Fibroblast of mammary gland (primary cell): ENCODE measurements around the gene VAX1.

Source experiments
- DNase-seq: peaks from one replicate; pipeline ENCODE4 v3.0.0-alpha.2; 2010; ENCODE audit warnings: low read depth
- H3K4me3 ChIP-seq: 2 replicates; pipeline ENCODE4 v1.5.1; 2011; ENCODE audit warnings: low read depth, mild to moderate bottlenecking, low read length, moderate library complexity; ENCODE audit not compliant: control insufficient read depth
- CTCF ChIP-seq: conservative IDR thresholded peaks from 2 replicates; pipeline ENCODE4 v1.5.1; 2011; ENCODE audit warnings: low read depth, low read length, inconsistent platforms; ENCODE audit not compliant: control insufficient read depth, insufficient read depth

VAX1 gene

GRCh38 chr10:117175215-117175900 lies 37.3 kb upstream of the VAX1 start:
- DNase-seq = no peak
- no peak for TF ChIP-seq CTCF
- peak overlapping the region; percentile 37 for H3K4me3 ChIP-seq

- peak; percentile 69 for DNase-seq
- H3K4me3 ChIP-seq = peak overlapping the region; percentile 37
- TF ChIP-seq CTCF = peak; percentile 92
These were observed 36.6 kb upstream of the VAX1 start for GRCh38 chr10:117174439-117175214.

- peak; percentile 36 for DNase-seq
- no peak for TF ChIP-seq CTCF
- H3K4me3 ChIP-seq = no peak overlapping the region
These were observed 32.2 kb upstream of the VAX1 start for GRCh38 chr10:117170244-117170643.

- H3K4me3 ChIP-seq = no peak overlapping the region
- no peak for TF ChIP-seq CTCF
- no peak for DNase-seq
These were observed 31.4 kb upstream of the VAX1 start for GRCh38 chr10:117169480-117169879.

- no peak overlapping the region for H3K4me3 ChIP-seq
- no peak for DNase-seq
- no peak for TF ChIP-seq CTCF
These were observed 30.7 kb upstream of the VAX1 start for GRCh38 chr10:117168729-117169128.

- peak; percentile 38 for TF ChIP-seq CTCF
- H3K4me3 ChIP-seq = no peak overlapping the region
These were observed 30.0 kb upstream of the VAX1 start for GRCh38 chr10:117167789-117168674.

More at GRCh38 chr10:117167789-117168674, 30.0 kb upstream of the VAX1 start:
- peak; percentile 21 for DNase-seq
